ENCODE results near the gene BMPR1A.
A peak's percentile ranks its signal among the peaks of the same experiment; 100 is the strongest.

BMPR1A gene

GRCh38 chr10:86965986-86966654, 209.7 kb downstream of the BMPR1A start:
- Histone ChIP-seq H2BK5ac (ENCODE audit: low read depth, low read length, poor library complexity) (no peak overlapping the region), H3K27me3 (ENCODE audit: insufficient read depth, low read length) (no peaks in the 10 kb centered on the region), H3K14ac (ENCODE audit: low read length) (no peak overlapping the region), H3K4ac (ENCODE audit: low read depth, low read length) (no peak overlapping the region), H3K79me1 (ENCODE audit: low read length) (peaks cover 3% of the 10 kb centered on the region), H3K23ac (ENCODE audit: low read length) (no peak overlapping the region), H3K4me2 (ENCODE audit: low read length) (no peak overlapping the region), H2BK120ac (ENCODE audit: insufficient read depth, low read length, poor library complexity) (no peak overlapping the region), H3K36me3 (ENCODE audit: control insufficient read depth in 1 of 2, insufficient read depth in 2 of 2, low read length in 2 of 2) (no peaks in the 10 kb centered on the region), H3K9ac (ENCODE audit: low read length) (no peak overlapping the region), H3K4me1 (ENCODE audit: control insufficient read depth in 1 of 2, insufficient read depth in 2 of 2, low read length in 2 of 2) (peaks cover 5 to 12% of the 10 kb centered on the region in 2 experiments), H4K12ac (ENCODE audit: low read depth, low read length) (no peak overlapping the region), H3K9me3 (ENCODE audit: insufficient read depth, low read depth, low read length) (peaks cover 4% of the 10 kb centered on the region), H4K91ac (ENCODE audit: low read depth, low read length) (no peak overlapping the region), H2AFZ (ENCODE audit: insufficient read depth, low read length, poor library complexity) (no peak overlapping the region), H2AK5ac (ENCODE audit: low read length) (no peak overlapping the region), H4K8ac (ENCODE audit: low read depth, low read length) (peak overlapping the region; percentile 8), H3K18ac (ENCODE audit: low read length) (no peak overlapping the region), H3K27ac (ENCODE audit: low read depth, low read length) (no peak overlapping the region), H3K79me2 (ENCODE audit: control insufficient read depth, insufficient read depth, low read length, poor library complexity) (peaks cover 2% of the 10 kb centered on the region), H2BK12ac (ENCODE audit: low read length) (no peak overlapping the region), H3K4me3 (ENCODE audit: low read depth, low read length) (no peak overlapping the region)
- no peak for DNase-seq
- no CpG with 5 or more reads among the region's 11 CpGs for WGBS (ENCODE audit: extremely low coverage, insufficient coverage, insufficient read length)

- no CpG with 5 or more reads among the region's 7 CpGs for WGBS (ENCODE audit: extremely low coverage, insufficient coverage, insufficient read length)
- Histone ChIP-seq H3K36me3 (ENCODE audit: control insufficient read depth in 1 of 2, insufficient read depth in 2 of 2, low read length in 2 of 2) (no peaks in the 10 kb centered on the region), H3K4me1 (ENCODE audit: control insufficient read depth in 1 of 2, insufficient read depth in 2 of 2, low read length in 2 of 2) (peaks cover 10 to 17% of the 10 kb centered on the region in 2 experiments), H3K27me3 (ENCODE audit: insufficient read depth, low read length) (no peaks in the 10 kb centered on the region), H3K9ac (ENCODE audit: low read length) (no peak overlapping the region), H2BK120ac (ENCODE audit: insufficient read depth, low read length, poor library complexity) (no peak overlapping the region), H3K4ac (ENCODE audit: low read depth, low read length) (no peak overlapping the region), H4K12ac (ENCODE audit: low read depth, low read length) (no peak overlapping the region), H4K8ac (ENCODE audit: low read depth, low read length) (no peak overlapping the region), H3K4me3 (ENCODE audit: low read depth, low read length) (no peak overlapping the region), H3K27ac (ENCODE audit: low read depth, low read length) (no peak overlapping the region), H3K18ac (ENCODE audit: low read length) (no peak overlapping the region), H2BK5ac (ENCODE audit: low read depth, low read length, poor library complexity) (no peak overlapping the region), H2AK5ac (ENCODE audit: low read length) (no peak overlapping the region), H3K79me1 (ENCODE audit: low read length) (peaks cover 7% of the 10 kb centered on the region), H4K91ac (ENCODE audit: low read depth, low read length) (no peak overlapping the region), H2AFZ (ENCODE audit: insufficient read depth, low read length, poor library complexity) (no peak overlapping the region), H3K79me2 (ENCODE audit: control insufficient read depth, insufficient read depth, low read length, poor library complexity) (peaks cover 5% of the 10 kb centered on the region), H3K4me2 (ENCODE audit: low read length) (no peak overlapping the region), H2BK12ac (ENCODE audit: low read length) (no peak overlapping the region), H3K14ac (ENCODE audit: low read length) (no peak overlapping the region), H3K23ac (ENCODE audit: low read length) (no peak overlapping the region), H3K9me3 (ENCODE audit: insufficient read depth, low read depth, low read length) (no peaks in the 10 kb centered on the region)
- DNase-seq = no peak
Observed at GRCh38 chr10:86967481-86967941, 211.1 kb downstream of the BMPR1A start.

- Histone ChIP-seq H3K4me1 (ENCODE audit: control insufficient read depth in 1 of 2, insufficient read depth in 2 of 2, low read length in 2 of 2) (peaks cover 10 to 17% of the 10 kb centered on the region in 2 experiments), H4K91ac (ENCODE audit: low read depth, low read length) (no peak within 1 kb of the TSS), H3K4me2 (ENCODE audit: low read length) (no peak within 1 kb of the TSS), H2BK12ac (ENCODE audit: low read length) (no peak within 1 kb of the TSS), H3K18ac (ENCODE audit: low read length) (no peak within 1 kb of the TSS), H2BK5ac (ENCODE audit: low read depth, low read length, poor library complexity) (no peak within 1 kb of the TSS), H2BK120ac (ENCODE audit: insufficient read depth, low read length, poor library complexity) (no peak within 1 kb of the TSS), H3K79me2 (ENCODE audit: control insufficient read depth, insufficient read depth, low read length, poor library complexity) (peaks cover 5% of the 10 kb centered on the region), H3K79me1 (ENCODE audit: low read length) (peaks cover 7% of the 10 kb centered on the region), H3K27ac (ENCODE audit: low read depth, low read length) (no peak within 1 kb of the TSS), H3K4me3 (ENCODE audit: low read depth, low read length) (no peak within 1 kb of the TSS), H3K4ac (ENCODE audit: low read depth, low read length) (no peak within 1 kb of the TSS), H4K8ac (ENCODE audit: low read depth, low read length) (no peak within 1 kb of the TSS), H3K14ac (ENCODE audit: low read length) (no peak within 1 kb of the TSS), H4K12ac (ENCODE audit: low read depth, low read length) (no peak within 1 kb of the TSS), H3K36me3 (ENCODE audit: control insufficient read depth in 1 of 2, insufficient read depth in 2 of 2, low read length in 2 of 2) (no peaks in the 10 kb centered on the region), H2AK5ac (ENCODE audit: low read length) (no peak within 1 kb of the TSS), H3K23ac (ENCODE audit: low read length) (no peak within 1 kb of the TSS), H2AFZ (ENCODE audit: insufficient read depth, low read length, poor library complexity) (no peak within 1 kb of the TSS), H3K9me3 (ENCODE audit: insufficient read depth, low read depth, low read length) (no peaks in the 10 kb centered on the region), H3K27me3 (ENCODE audit: insufficient read depth, low read length) (no peaks in the 10 kb centered on the region), H3K9ac (ENCODE audit: low read length) (no peak within 1 kb of the TSS)
- peak; percentile 64 to 68 for DNase-seq
- WGBS (ENCODE audit: extremely low coverage, insufficient coverage, insufficient read length) = no CpG with 5 or more reads among the region's 59 CpGs
Observed at GRCh38 chr10:86968271-86968993, 212.0 kb downstream of the BMPR1A start, which contains the start of gene ADIRF. Gene ADIRF, plus strand, starts transcription at chr10:86968482. Its CDS starts 63 bp downstream, at chr10:86968545.

GRCh38 chr10:86968994-86969355, 212.6 kb downstream of the BMPR1A start:
- Histone ChIP-seq H3K9ac (ENCODE audit: low read length) (no peak overlapping the region), H3K4me3 (ENCODE audit: low read depth, low read length) (no peak overlapping the region), H4K12ac (ENCODE audit: low read depth, low read length) (no peak overlapping the region), H3K36me3 (ENCODE audit: control insufficient read depth in 1 of 2, insufficient read depth in 2 of 2, low read length in 2 of 2) (no peaks in the 10 kb centered on the region), H2BK12ac (ENCODE audit: low read length) (no peak overlapping the region), H4K8ac (ENCODE audit: low read depth, low read length) (no peak overlapping the region), H4K91ac (ENCODE audit: low read depth, low read length) (no peak overlapping the region), H2BK120ac (ENCODE audit: insufficient read depth, low read length, poor library complexity) (no peak overlapping the region), H3K27me3 (ENCODE audit: insufficient read depth, low read length) (no peaks in the 10 kb centered on the region), H3K4me1 (ENCODE audit: control insufficient read depth in 1 of 2, insufficient read depth in 2 of 2, low read length in 2 of 2) (peaks cover 10 to 17% of the 10 kb centered on the region in 2 experiments), H3K18ac (ENCODE audit: low read length) (no peak overlapping the region), H3K14ac (ENCODE audit: low read length) (no peak overlapping the region), H3K4me2 (ENCODE audit: low read length) (no peak overlapping the region), H3K4ac (ENCODE audit: low read depth, low read length) (no peak overlapping the region), H3K79me2 (ENCODE audit: control insufficient read depth, insufficient read depth, low read length, poor library complexity) (peaks cover 5% of the 10 kb centered on the region), H3K9me3 (ENCODE audit: insufficient read depth, low read depth, low read length) (no peaks in the 10 kb centered on the region), H2AK5ac (ENCODE audit: low read length) (no peak overlapping the region), H3K79me1 (ENCODE audit: low read length) (peaks cover 7% of the 10 kb centered on the region), H2BK5ac (ENCODE audit: low read depth, low read length, poor library complexity) (no peak overlapping the region), H3K23ac (ENCODE audit: low read length) (no peak overlapping the region), H3K27ac (ENCODE audit: low read depth, low read length) (no peak overlapping the region), H2AFZ (ENCODE audit: insufficient read depth, low read length, poor library complexity) (no peak overlapping the region)
- no peak for DNase-seq
- no CpG with 5 or more reads among the region's 9 CpGs for WGBS (ENCODE audit: extremely low coverage, insufficient coverage, insufficient read length)

Measured in trophoblast cell (in vitro differentiated cells and primary cell).